GM19452 (cell line): ENCODE data around the gene TMPRSS4.

Source experiments
- ATAC-seq: cut with Tn5 transposase; IDR thresholded peaks from one replicate; pipeline ENCODE4 v1.9.1; 2021; ENCODE audit not compliant: unreplicated experiment

Gene TMPRSS4, protein sequence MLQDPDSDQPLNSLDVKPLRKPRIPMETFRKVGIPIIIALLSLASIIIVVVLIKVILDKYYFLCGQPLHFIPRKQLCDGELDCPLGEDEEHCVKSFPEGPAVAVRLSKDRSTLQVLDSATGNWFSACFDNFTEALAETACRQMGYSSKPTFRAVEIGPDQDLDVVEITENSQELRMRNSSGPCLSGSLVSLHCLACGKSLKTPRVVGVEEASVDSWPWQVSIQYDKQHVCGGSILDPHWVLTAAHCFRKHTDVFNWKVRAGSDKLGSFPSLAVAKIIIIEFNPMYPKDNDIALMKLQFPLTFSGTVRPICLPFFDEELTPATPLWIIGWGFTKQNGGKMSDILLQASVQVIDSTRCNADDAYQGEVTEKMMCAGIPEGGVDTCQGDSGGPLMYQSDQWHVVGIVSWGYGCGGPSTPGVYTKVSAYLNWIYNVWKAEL

DNA sequence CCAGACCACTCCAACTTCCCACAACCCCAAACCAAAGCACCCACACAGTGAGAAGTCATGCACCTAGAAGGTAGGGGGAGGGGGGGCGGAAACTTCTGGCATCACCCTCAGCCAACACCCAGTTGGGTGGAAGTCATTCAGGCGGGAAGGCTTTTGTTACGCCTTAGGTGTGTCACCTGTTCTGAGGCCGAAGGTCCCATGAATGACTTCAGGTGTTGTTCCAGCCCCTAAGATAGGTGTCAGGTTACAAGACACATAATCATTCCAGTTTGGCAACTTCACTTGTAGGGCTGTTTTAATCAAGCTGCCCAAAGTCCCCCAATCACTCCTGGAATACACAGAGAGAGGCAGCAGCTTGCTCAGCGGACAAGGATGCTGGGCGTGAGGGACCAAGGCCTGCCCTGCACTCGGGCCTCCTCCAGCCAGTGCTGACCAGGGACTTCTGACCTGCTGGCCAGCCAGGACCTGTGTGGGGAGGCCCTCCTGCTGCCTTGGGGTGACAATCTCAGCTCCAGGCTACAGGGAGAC lies at the start of gene TMPRSS4:
Gene TMPRSS4, plus strand, starts transcription at position 325 of the 528 bp plus-strand sequence. CDS start 225 bp downstream, outside the sequence.
- no peak for ATAC-seq

- no peak for ATAC-seq
These were observed 49.2 kb upstream of the TMPRSS4 start for GRCh38 chr11:118027694-118028093.

DNA sequence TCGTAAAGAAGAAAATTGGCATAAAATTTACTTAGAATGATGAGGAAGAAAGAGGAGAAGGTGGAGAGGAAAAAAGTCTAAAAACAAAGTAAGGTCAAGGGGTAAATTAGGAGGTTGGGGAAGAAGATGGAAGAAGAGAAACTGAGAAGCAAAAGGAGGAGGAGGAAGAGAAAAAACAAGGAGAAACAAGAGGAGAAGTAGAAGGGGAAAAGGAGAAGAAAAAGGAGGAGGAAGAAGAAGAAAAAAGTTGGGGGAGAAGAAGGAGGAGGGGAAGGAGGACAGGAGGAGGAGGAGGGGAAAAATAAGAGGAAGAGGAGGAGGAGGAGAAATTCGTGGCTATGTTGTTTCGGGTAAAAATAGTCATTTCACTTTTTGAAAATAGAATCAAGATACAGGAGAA lies 48.3 kb upstream of the TMPRSS4 start:
- ATAC-seq, result no peak

DNA sequence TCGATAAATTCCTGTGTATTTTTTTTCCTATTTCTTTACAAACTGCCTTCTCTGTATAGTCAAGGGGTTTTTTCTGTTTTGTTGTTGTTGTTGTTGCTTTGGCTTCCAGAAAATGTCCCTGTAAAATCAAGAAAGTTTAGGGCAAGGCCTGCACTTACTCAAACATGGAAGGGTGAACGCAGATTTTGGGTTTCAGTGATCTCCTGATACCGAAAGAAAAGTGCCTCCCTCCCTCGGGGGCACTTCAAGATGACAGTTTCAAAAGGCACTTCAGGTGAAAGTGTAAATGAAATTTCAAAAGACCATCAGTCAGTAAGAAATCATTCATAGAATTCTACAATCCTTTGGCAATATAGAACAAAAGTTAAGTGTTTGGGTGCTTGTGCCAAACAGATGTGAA lies 43.4 kb upstream of the TMPRSS4 start:
- ATAC-seq, result no peak

GRCh38 chr11:118042141-118042540 lies 34.7 kb upstream of the TMPRSS4 start:
- no peak for ATAC-seq

- no peak for ATAC-seq
These were observed 34.1 kb upstream of the TMPRSS4 start for GRCh38 chr11:118042796-118043195.

GRCh38 chr11:118045191-118045590 lies 31.7 kb upstream of the TMPRSS4 start:
- ATAC-seq, result no peak

GRCh38 chr11:118046051-118046963 lies 30.6 kb upstream of the TMPRSS4 start:
- ATAC-seq, result no peak

DNA sequence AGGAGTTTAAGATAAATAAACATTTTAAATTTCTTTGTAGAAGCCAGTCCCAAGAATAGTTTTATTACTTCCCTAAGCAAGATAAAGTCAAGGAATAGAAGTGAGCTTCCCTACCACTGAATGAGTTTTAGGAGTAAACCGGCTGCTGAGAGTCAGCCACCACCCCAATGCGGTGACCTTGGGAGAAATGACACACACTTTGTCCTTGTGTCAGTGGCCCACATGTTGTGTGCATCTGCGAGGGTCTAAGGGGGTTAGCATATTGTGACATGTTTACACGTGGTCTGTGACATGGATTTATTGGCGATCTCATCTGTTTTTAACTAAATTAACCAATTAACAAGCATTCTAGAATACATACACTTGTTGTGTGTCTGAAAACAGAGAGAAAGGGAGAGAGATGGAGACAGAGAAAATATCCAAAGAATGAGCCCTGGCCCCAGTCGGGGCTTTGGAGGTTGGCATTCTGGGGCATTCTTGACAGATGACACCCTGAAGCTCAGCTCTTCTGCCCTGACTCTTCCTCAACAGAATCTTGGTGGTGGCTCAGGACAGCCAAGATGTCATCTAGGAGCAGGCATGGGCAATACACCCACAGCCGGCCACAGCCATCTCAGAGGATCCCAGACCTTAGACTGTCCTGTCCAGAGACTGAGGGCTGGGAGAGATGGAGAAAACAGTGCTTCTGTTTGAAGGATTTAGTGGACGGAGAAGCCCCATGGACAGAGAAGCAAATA lies 29.7 kb upstream of the TMPRSS4 start:
- no peak for ATAC-seq

DNA sequence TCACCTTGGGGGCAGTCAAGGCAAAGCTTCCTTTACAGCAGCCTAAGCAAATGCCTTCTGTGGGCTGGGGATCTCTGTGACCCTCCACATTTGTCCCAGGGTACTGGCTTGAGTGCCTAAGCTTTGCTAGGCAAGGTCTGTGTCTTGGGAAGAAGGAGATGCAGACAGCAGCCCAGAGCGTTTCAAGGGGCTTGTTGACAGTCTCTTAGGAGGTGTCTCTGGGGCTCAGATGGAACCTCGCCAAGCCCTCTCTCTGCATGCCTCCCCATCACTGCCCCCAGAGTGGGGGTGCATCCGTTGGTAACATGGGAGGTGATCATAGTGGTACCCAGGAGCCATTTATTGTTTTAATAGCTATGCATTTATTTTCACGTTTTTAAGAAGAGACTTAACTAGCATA lies 29.1 kb upstream of the TMPRSS4 start:
- no peak for ATAC-seq

DNA sequence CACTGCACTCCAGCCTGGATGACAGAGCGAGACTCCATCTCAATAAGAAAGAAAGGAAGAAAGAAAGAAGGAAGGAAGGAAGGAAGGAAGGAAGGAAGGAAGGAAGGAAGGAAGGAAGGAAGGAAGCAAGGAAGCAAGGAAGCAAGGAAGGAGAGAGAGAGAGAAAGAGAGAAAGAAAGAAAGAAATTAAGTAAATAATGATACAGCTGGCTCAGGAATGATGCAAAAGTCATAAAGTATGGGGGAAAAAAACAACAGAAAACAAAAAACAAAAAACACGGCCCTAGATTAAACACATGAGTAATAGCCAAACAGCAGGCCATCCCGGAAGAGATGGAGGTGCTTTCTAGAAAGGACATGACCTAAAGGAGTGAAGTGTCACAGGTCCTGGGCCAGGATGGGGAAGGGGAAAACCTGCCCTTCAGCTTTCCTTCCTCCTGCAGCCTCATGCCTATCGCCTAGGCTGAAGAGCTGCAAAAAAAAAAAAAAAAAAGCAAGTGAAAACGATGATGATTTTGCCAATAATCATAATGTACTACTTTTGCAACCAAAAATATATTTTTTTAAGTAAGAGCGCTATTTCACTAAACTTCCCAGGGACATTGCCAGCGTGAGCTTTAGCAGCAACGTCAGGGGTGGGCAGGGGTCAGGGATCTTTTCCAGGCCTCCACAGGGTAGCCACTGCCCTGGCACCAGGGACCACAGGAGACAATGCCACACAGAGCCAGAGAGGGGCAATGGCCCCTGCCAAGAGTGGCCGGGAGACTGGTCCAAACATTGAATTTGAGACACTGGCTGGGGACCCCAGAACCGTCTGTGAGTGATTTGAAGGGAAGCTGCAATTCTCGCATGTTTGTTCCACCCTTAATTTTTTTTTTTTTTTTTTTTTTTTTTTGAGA lies 28.2 kb upstream of the TMPRSS4 start:
- no peak for ATAC-seq

DNA sequence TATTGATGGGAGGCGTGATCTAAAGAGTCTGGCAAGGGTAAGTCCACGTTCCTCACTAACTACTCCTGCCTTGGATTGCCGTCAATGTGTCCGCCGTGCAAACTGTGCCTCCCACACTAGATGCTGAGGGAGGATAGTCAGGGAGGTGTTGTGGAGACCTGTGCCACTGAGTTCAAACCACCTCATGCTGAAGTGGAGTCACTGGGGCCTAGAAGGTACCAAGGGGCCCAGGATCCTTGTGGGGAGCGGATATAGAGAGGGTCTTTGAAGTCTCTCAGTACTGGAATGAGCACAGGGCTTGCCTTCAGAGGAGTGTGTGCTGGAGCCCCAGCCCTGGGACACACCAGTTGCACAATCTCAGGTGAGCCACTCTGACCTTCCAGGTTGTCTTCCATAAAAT lies 27.1 kb upstream of the TMPRSS4 start:
- ATAC-seq, result no peak

GRCh38 chr11:118050208-118050891 lies 26.5 kb upstream of the TMPRSS4 start:
- ATAC-seq, result no peak

GRCh38 chr11:118051136-118051610 lies 25.7 kb upstream of the TMPRSS4 start:
- ATAC-seq, result no peak

DNA sequence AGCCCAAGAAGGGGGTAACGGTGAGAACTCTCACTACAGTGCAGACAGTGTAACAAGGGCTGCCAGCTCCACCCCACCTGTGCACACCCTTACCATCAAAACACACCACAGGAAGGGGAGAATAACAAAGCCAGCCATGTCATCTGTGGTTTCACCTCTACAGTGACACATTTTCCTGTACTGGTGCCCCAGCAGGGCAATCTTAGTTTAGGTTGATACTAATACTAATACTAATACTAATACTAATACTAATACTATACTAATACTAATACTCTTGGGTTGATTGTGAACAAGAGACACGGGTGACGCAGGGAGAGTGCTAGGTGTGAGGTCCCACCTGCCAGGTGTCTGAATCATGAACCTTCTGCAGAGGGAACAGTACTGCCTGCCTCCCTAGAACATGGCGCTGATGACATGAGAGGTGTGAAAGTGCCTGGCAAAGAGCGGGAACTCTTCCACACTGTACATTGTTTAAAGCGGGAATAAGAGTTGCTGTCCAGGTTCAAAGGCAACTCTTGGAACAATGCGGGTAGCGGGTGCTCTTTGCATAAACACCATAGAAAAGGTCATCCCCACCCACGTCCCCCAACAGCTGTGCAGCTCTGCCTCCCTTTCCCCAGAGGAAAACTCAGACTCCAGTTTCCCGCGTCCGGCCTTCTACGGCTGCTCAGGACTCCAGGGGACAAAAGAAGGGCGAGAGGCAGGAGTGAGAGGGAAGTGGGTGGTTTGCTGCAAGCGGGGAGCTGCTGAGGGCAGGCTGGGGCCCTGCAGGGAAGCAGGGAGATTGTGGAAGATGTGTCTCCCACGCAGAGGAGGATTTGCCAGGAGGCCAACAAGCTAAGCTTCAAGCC lies 25.0 kb upstream of the TMPRSS4 start:
- peak; percentile 58 for ATAC-seq

- ATAC-seq, result no peak
These were observed 24.2 kb upstream of the TMPRSS4 start for GRCh38 chr11:118052581-118053206.

DNA sequence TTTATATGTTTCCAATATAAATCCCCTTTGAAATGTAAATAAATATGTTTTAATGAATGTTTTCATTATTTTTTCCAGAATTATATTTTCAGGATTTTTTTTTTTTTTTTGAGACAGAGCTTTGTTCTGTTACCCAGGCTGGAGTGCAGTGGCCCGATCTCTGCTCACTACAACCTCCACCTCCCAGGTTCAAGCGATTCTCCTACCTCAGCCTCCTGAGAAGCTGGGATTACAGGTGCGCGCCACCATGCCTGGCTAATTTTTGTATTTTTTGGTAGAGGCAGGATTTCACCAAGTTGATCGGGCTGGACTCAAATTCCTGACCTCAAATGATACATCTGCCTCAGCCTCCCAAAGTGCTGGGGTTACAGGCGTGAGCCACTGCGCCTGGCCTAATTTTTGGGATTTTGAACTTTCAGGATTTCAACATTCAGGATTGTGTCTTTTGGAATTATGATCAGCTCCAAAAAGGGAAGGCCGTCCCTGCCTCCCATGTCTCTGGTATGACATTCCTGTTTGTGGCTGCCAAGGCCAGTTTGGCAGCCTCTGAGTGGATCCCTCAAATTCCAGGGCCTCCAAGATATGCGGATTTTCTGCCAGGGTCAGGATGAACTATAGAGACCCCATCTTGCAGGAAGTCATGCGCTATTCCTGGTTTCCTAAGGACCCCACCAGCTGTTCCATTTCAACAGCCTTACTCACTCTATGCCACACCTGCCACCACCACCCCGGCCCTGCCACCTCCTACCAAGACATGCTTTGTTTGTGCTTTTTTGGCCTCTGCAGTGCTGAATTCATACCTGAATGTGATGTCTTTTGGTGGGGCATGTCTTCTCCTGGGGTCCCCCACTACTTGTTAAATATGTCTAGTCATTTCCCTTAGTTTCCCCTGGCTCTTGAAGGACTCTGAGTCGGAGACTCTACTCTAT lies 21.9 kb upstream of the TMPRSS4 start:
- ATAC-seq, result no peak
